Muscle layer of duodenum (tissue), 2 donors: ENCODE measurements around the gene CYP19A1.

ENCODE experiments used
- H3K27ac ChIP-seq: one replicate; pipeline ENCODE4 v1.7.0; 2013; ENCODE audit warnings: mild to moderate bottlenecking, low read length
- H3K27me3 ChIP-seq: one replicate; pipeline ENCODE4 v1.7.0; 2013; ENCODE audit warnings: low read depth, mild to moderate bottlenecking, control low read depth, low read length
- H3K36me3 ChIP-seq, 2 donors: one replicate each; pipeline ENCODE4 v1.7.0; 2013; ENCODE audit warnings: low read length in 2 of 2, control low read depth in 1 of 2, mild to moderate bottlenecking in 1 of 2; ENCODE audit not compliant: insufficient read depth in 2 of 2, control insufficient read depth in 1 of 2
- H3K4me1 ChIP-seq, 2 donors: one replicate each; pipeline ENCODE4 v1.7.0; 2013; ENCODE audit warnings: low read length in 2 of 2, mild to moderate bottlenecking in 2 of 2, control low read depth in 1 of 2, moderate library complexity in 1 of 2; ENCODE audit not compliant: insufficient read depth in 2 of 2, control insufficient read depth in 1 of 2
- H3K4me3 ChIP-seq, 2 donors: one replicate each; pipeline ENCODE4 v1.7.0; 2013; ENCODE audit warnings: low read length in 2 of 2, low read depth in 1 of 2, mild to moderate bottlenecking in 1 of 2
- H3K9me3 ChIP-seq, 2 donors: one replicate each; pipeline ENCODE4 v1.7.0; 2013; ENCODE audit warnings: low read length in 2 of 2, control low read depth in 1 of 2, mild to moderate bottlenecking in 1 of 2; ENCODE audit not compliant: control insufficient read depth in 1 of 2
- donor health status: healthy.

CYP19A1 gene

DNA sequence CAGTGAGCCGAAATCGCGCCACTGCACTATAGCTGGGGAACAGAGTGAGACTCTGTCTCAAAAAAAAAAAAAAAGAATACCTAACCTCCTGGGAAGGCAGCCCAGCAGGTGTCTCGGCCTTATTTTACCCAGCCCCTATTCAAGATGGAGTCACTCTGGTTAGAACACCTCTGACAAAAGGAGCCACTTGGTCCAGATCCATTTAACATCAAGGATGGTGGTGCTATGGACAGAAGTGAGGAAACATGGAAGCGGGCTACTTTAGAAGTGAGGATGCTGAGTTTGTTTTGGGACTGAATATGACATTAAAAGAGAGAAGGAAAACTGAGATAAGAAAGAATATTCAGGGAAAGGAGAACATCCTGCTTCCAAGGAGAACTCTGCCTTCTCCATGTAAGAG lies 17.8 kb upstream of the CYP19A1 start:
- H3K27ac ChIP-seq, result no peak overlapping the region
- no peaks in the 10 kb centered on the region for H3K9me3 ChIP-seq

DNA sequence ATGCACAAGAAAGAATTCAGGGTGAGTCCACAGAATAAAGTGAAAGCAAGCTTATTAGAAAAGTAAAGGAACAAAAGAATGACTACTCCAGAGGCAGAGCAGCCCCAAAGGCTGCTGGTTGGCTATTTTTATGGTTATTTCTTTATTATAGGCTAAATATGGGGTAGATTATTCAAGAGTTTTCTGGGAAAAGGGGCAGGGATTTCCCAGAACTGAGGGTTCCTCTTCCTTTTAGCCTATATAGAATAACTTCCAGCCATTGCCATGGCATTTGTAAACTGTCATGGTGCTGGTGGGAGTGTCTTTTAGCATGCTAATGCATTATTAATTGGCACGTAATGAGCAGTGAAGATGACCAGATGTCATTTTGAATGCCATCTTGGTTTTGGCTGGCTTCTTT lies 16.7 kb upstream of the CYP19A1 start:
- H3K9me3 ChIP-seq, result no peaks in the 10 kb centered on the region
- no peak overlapping the region for H3K27ac ChIP-seq
- H3K27me3 ChIP-seq, result no peaks in the 10 kb centered on the region
- no peaks in the 10 kb centered on the region for H3K36me3 ChIP-seq
- peaks cover 0 to 4% of the 10 kb centered on the region in 2 donors for H3K4me1 ChIP-seq
- H3K4me3 ChIP-seq, result no peak overlapping the region

More for the DNA sequence above, 17.8 kb upstream of the CYP19A1 start:
- Histone ChIP-seq H3K4me3 (no peak overlapping the region), H3K36me3 (no peaks in the 10 kb centered on the region), H3K4me1 (no peaks in the 10 kb centered on the region), H3K27me3 (no peaks in the 10 kb centered on the region)

DNA sequence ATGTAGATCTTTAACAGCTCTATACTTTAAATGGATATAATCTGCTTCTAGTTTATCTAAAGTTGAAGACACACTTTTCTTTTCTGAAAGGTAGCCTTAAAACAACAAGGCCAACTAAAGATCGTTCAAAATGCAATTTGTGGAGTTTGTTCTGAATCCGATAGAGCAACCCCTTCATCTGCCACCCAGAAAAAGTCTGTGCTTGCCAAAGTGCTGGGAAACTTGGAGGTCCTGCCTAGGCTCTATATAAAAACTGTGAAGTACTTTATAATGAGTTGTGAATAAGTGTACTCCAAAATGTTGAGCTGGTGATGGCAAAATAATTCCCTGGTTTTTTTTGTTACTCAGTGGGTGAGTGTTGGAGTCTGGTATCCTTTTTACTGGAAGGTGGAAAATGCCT lies 15.6 kb upstream of the CYP19A1 start:
- H3K4me3 ChIP-seq, result no peak overlapping the region
- no peaks in the 10 kb centered on the region for H3K9me3 ChIP-seq
- no peak overlapping the region for H3K27ac ChIP-seq
- H3K36me3 ChIP-seq, result peaks cover 0 to 2% of the 10 kb centered on the region in 2 donors
- H3K27me3 ChIP-seq, result no peaks in the 10 kb centered on the region
- peaks cover 4 to 13% of the 10 kb centered on the region in 2 donors for H3K4me1 ChIP-seq

DNA sequence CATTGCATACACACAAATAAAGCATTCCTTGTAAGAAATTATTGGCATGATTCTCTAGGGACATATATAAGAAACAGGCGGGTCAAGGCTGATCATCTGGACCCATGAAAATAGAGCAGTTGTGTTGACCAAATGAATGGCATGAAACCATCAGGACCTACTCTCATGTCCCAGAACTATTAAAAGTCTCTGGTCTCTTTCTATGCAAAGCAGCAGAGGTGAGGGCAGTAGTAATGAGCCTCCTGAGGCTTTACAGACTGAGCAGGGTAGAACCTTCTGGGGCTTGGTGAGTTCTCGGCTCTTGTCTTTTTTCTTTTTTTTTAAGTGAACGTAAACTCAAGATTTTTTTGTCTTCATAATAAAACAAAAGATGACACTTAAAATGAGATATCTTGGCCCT lies 12.3 kb upstream of the CYP19A1 start:
- Histone ChIP-seq H3K4me3 (no peak overlapping the region), H3K27ac (no peak overlapping the region), H3K27me3 (no peaks in the 10 kb centered on the region), H3K9me3 (no peaks in the 10 kb centered on the region), H3K36me3 (peaks cover 0 to 3% of the 10 kb centered on the region in 2 donors), H3K4me1 (peaks cover 6 to 17% of the 10 kb centered on the region in 2 donors)

DNA sequence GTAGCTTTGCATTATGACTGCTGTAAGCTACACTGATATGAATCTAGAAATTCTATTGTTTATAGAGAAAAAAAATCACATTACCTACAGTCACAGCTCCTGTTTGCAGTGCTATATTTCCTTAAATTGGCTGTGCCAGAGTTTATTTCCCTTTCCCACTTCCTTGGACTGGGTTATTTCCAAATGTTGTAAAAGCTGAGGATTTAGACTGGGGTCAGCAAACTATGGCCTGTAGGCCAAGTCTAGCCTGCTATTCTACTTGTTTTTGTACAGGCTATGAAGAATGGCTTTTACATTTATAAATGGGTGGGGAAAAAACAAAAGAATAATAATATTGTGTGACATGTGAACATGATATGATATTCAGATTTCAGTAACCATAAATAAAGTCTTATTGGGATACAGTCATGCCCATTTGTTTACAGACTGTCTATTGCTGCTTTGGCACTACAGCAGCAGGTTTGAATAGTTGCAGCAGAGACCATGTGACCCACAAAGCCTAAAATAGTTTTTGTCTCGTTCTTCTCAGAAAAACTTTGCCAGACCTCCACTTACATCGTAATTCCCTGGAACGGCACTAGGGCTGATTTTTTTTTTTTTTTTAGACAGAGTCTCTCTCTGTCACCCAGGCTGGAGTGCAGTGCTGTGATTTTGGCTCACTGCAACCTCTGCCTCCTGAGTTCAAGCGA lies 10.9 kb upstream of the CYP19A1 start:
- H3K4me1 ChIP-seq, result peaks cover 6 to 17% of the 10 kb centered on the region in 2 donors
- H3K4me3 ChIP-seq, result no peak overlapping the region
- no peaks in the 10 kb centered on the region for H3K9me3 ChIP-seq
- H3K27ac ChIP-seq, result no peak overlapping the region
- no peaks in the 10 kb centered on the region for H3K27me3 ChIP-seq
- H3K36me3 ChIP-seq, result peaks cover 0 to 3% of the 10 kb centered on the region in 2 donors

DNA sequence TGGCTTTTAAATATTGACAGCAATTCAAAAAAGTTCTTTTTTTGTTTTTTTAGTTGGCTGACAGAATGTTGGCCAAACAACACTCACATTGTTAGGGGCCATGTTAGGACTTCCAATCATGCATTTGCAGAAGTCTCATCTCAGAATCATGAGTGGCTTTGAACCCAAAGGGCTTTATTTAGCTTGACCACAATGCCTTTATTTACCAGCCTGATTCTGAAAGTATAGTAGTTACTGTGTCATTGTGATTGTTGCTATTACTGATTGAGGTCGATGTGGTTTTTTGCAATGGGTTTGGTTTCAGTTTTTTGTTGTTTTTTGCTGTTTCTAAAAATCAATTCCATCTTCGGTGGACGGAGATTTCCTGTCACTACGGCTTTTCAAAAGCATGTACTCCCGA lies 10.3 kb upstream of the CYP19A1 start:
- no peak overlapping the region for H3K27ac ChIP-seq

DNA sequence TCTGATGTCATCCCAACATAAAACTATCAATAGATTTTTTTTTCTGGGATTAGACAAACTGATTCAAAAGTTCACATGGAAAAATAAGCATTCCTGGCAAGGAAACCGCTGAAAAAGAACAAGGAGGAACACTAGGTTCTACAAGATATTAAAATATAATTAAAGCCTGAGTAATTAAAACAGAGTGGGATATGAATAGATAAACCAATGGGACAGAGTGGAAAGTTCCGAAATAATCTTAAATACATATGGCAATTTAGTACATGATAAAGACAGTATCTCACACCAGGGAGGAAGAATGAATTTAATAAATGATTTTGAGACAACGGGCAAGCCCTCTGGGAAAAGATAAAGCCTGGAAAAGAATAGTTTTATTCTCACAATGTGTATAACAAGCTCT lies 7.7 kb upstream of the CYP19A1 start:
- Histone ChIP-seq H3K27ac (no peak overlapping the region), H3K36me3 (peaks cover 0 to 3% of the 10 kb centered on the region in 2 donors), H3K9me3 (no peaks in the 10 kb centered on the region), H3K4me3 (no peak overlapping the region), H3K27me3 (no peaks in the 10 kb centered on the region), H3K4me1 (peaks cover 6 to 17% of the 10 kb centered on the region in 2 donors)

More for the DNA sequence above, 10.3 kb upstream of the CYP19A1 start:
- no peak overlapping the region for H3K4me3 ChIP-seq
- H3K9me3 ChIP-seq, result no peaks in the 10 kb centered on the region
- H3K27me3 ChIP-seq, result no peaks in the 10 kb centered on the region
- peaks cover 6 to 17% of the 10 kb centered on the region in 2 donors for H3K4me1 ChIP-seq
- H3K36me3 ChIP-seq, result peaks cover 0 to 3% of the 10 kb centered on the region in 2 donors

DNA sequence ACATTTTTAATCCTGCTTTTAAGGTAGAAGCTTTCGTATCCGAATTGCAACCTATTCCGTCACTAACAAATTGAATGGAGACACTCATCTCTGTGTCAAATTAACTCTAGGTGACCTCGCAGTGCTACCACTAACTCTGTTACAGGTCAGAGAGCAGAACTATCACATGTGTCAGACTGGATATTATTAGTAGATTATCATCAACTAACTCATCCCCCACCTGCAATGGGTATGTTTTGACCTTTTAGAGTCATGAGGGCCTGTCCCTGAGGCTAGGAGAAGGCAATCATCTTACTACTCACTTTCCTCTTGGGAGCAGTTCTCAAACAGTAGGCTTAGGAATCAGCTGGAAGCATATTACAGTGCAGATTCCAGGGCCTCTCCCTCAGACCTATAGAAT lies 5.1 kb upstream of the CYP19A1 start:
- Histone ChIP-seq H3K4me1 (no peaks in the 10 kb centered on the region), H3K27me3 (no peaks in the 10 kb centered on the region), H3K9me3 (no peaks in the 10 kb centered on the region), H3K4me3 (no peak overlapping the region), H3K27ac (no peak overlapping the region), H3K36me3 (no peaks in the 10 kb centered on the region)

DNA sequence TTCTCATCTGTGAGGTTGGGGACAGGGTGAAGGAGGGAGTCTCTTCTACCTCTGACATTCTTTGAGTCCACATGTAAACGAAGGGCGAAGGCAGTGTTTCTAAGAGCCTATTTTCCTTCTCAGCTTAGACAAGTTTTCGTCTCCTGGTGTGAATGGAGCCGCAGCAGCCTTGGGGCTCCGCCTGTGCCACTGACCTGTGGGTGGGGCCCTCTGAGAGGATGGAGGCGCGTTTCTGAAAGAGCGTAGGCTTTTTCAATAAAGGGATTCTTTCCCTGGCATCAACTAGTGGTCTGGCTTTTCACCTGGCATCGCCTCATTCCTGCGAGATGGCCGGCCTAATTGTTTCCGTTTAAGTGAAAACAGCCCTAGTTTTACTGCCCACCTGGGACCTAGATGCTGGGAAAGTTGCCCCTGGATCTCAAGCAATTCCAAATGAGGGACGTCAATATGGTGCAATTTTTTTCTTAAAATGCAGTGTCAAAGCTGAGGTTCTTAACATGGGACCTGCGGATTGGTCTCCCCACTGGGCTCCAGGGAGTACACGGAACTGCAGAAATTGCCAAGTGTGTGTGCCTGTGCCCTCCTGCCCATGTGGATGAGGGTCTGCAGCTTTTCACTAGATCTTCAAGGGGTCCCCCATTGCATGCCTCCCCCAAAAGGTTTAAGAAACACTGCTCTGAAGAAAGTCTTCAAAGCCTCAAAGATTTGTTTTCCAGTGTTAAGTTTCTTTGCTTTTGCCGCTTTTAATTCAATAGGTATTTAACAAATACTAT lies 4.0 kb upstream of the CYP19A1 start:
- Histone ChIP-seq H3K4me1 (no peaks in the 10 kb centered on the region), H3K36me3 (no peaks in the 10 kb centered on the region), H3K4me3 (peak overlapping the region; percentile 17 to 66), H3K9me3 (no peaks in the 10 kb centered on the region), H3K27ac (no peak overlapping the region), H3K27me3 (no peaks in the 10 kb centered on the region)

DNA sequence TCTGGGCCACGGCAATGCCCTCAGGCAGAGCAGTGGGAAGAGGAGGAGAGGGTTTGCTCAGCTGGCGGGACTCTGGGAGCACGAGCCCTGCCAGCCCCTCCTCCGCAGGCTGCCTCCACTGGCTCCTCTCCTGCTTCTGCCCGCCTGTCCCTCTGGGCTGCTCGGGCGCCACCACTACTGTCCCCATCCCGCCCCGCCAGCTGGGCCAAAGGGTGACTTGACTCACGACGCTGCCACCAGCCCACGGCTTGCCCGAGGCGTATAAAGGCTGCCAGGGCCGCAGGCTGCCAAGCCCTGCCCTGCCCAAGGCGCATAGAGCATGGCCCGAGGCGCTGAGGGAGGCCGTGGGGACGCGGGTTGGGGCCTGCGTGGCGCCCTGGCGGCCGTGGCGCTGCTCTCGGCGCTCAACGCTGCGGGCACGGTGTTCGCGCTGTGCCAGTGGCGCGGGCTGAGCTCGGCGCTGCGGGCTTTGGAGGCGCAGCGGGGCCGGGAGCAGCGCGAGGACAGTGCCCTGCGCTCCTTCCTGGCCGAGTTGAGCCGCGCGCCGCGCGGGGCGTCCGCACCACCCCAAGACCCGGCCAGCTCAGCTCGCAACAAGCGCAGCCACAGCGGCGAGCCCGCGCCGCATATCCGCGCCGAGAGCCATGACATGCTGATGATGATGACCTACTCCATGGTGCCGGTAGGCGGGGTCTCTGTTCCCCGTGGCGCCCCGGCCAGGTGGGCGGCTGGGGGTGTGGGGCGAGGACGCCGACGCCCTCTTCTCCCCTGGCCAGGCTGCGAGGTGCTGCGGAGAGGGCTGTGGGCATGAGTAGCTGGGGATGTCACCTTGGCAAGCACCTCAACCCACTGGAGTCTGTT lies 3.2 kb upstream of the CYP19A1 start, which contains the start of gene GLDN:
TSS of gene GLDN (plus strand) at position 290 of the 861 bp plus-strand sequence. CDS start at position 320, 30 bp downstream.
- H3K36me3 ChIP-seq, result no peaks in the 10 kb centered on the region
- no peak within 1 kb of the TSS for H3K27ac ChIP-seq
- H3K9me3 ChIP-seq, result no peaks in the 10 kb centered on the region
- H3K4me1 ChIP-seq, result peaks cover 0 to 3% of the 10 kb centered on the region in 2 donors
- no peaks in the 10 kb centered on the region for H3K27me3 ChIP-seq
- peak within 1 kb of the TSS; percentile 17 to 66 for H3K4me3 ChIP-seq
